H9 (cell line): Measurements from ENCODE around the gene HEYL. TPM values are rescaled to one million over a fixed set of nuclear protein-coding genes. Genes with fewer than 3 reads are reported as not detected.

ENCODE experiments used
- DNase-seq: peaks from one replicate; pipeline ENCODE4 v3.0.0-alpha.2; 2017
- H2AFZ ChIP-seq: one replicate; pipeline ENCODE4 v1.6.1; 2013; ENCODE audit warnings: mild to moderate bottlenecking, low read length, control low read depth, moderate library complexity
- H2AK5ac ChIP-seq: 2 replicates; pipeline ENCODE4 v1.6.1; 2013; ENCODE audit warnings: low read length, control low read depth, mixed read lengths; ENCODE audit not compliant: insufficient read length
- H2BK120ac ChIP-seq: one replicate; pipeline ENCODE4 v1.6.1; 2013; ENCODE audit warnings: low read depth, mild to moderate bottlenecking, low read length, control low read depth, inconsistent platforms; ENCODE audit not compliant: poor library complexity, severe bottlenecking
- H2BK12ac ChIP-seq: 2 replicates; pipeline ENCODE4 v1.6.1; 2013; ENCODE audit warnings: low read length, control low read depth, mixed read lengths, low read depth; ENCODE audit not compliant: insufficient read length
- H2BK15ac ChIP-seq: 2 replicates; pipeline ENCODE4 v1.6.1; 2013; ENCODE audit warnings: low read depth, low read length, control low read depth
- H2BK20ac ChIP-seq: one replicate; pipeline ENCODE4 v1.6.1; 2013; ENCODE audit warnings: low read depth, mild to moderate bottlenecking, low read length, control low read depth, inconsistent platforms; ENCODE audit not compliant: poor library complexity, severe bottlenecking
- H2BK5ac ChIP-seq: 2 replicates; pipeline ENCODE4 v1.6.1; 2013; ENCODE audit warnings: low read length, control low read depth, mixed read lengths; ENCODE audit not compliant: insufficient read length
- H3K14ac ChIP-seq: 2 replicates; pipeline ENCODE4 v1.6.1; 2013; ENCODE audit warnings: low read length, control low read depth; ENCODE audit not compliant: insufficient read depth
- H3K18ac ChIP-seq: 2 replicates; pipeline ENCODE4 v1.6.1; 2013; ENCODE audit warnings: low read depth, mild to moderate bottlenecking, mixed read lengths, low read length, control low read depth; ENCODE audit not compliant: insufficient read length
- H3K23ac ChIP-seq: 2 replicates; pipeline ENCODE4 v1.6.1; 2013; ENCODE audit warnings: low read length, control low read depth, mixed read lengths, low read depth; ENCODE audit not compliant: insufficient read length
- H3K23me2 ChIP-seq: 2 replicates; pipeline ENCODE4 v1.6.1; 2013; ENCODE audit warnings: low read depth, mild to moderate bottlenecking, mixed read lengths, low read length, control low read depth; ENCODE audit not compliant: insufficient read length, poor library complexity, severe bottlenecking
- H3K27ac ChIP-seq: 2 replicates; pipeline ENCODE4 v1.5.1; 2013; ENCODE audit warnings: low read length, control low read depth, mixed read lengths, low read depth; ENCODE audit not compliant: insufficient read length
- H3K27me3 ChIP-seq: 2 replicates; pipeline ENCODE4 v1.6.1; 2013; ENCODE audit warnings: low read length, control low read depth, inconsistent platforms; ENCODE audit not compliant: insufficient read depth
- H3K4ac ChIP-seq: 2 replicates; pipeline ENCODE4 v1.6.1; 2013; ENCODE audit warnings: low read depth, mild to moderate bottlenecking, control low read depth, inconsistent platforms, low read length, moderate library complexity
- H3K4me1 ChIP-seq: 2 replicates; pipeline ENCODE4 v1.6.1; 2013; ENCODE audit warnings: low read length, control low read depth, inconsistent platforms; ENCODE audit not compliant: insufficient read depth
- H3K4me2 ChIP-seq: 2 replicates; pipeline ENCODE4 v1.6.1; 2013; ENCODE audit warnings: low read length, control low read depth, mixed read lengths; ENCODE audit not compliant: insufficient read length, insufficient read depth
- H3K56ac ChIP-seq: 2 replicates; pipeline ENCODE4 v1.6.1; 2013; ENCODE audit warnings: low read depth, mild to moderate bottlenecking, mixed read lengths, low read length, control low read depth; ENCODE audit not compliant: insufficient read length
- H3K79me1 ChIP-seq: 2 replicates; pipeline ENCODE4 v1.6.1; 2013; ENCODE audit warnings: low read depth, mild to moderate bottlenecking, moderate library complexity, low read length, control low read depth, inconsistent platforms; ENCODE audit not compliant: insufficient read depth, poor library complexity, severe bottlenecking
- H3K79me2 ChIP-seq: 2 replicates; pipeline ENCODE4 v1.6.1; 2013; ENCODE audit warnings: low read length, control low read depth, inconsistent platforms; ENCODE audit not compliant: insufficient read depth
- H3K9ac ChIP-seq: 2 replicates; pipeline ENCODE4 v1.6.1; 2013; ENCODE audit warnings: low read length, control low read depth, mixed read lengths; ENCODE audit not compliant: insufficient read length; ENCODE audit errors: extremely low read depth
- H3K9me3 ChIP-seq: one replicate; pipeline ENCODE4 v1.6.1; 2013; ENCODE audit warnings: low read depth, low read length, inconsistent platforms; ENCODE audit not compliant: control insufficient read depth
- H3T11ph ChIP-seq: one replicate; pipeline ENCODE4 v1.6.1; 2013; ENCODE audit warnings: mild to moderate bottlenecking, low read length, control low read depth, inconsistent platforms
- H4K20me1 ChIP-seq: one replicate; pipeline ENCODE4 v1.6.1; 2013; ENCODE audit not compliant: control insufficient read depth, insufficient read length, insufficient read depth
- H4K5ac ChIP-seq: 2 replicates; pipeline ENCODE4 v1.6.1; 2013; ENCODE audit warnings: low read depth, mild to moderate bottlenecking, mixed read lengths, low read length, control low read depth; ENCODE audit not compliant: insufficient read length
- H4K8ac ChIP-seq: replicated peaks from 2 replicates; pipeline ENCODE4 v1.6.1; 2013; ENCODE audit warnings: low read length, control low read depth, mixed read lengths, low read depth; ENCODE audit not compliant: insufficient read length
- H4K91ac ChIP-seq: 2 replicates; pipeline ENCODE4 v1.6.1; 2013; ENCODE audit warnings: low read depth, mild to moderate bottlenecking, moderate library complexity, mixed read lengths, low read length, control low read depth; ENCODE audit not compliant: insufficient read length
- H3K27ac Mint-ChIP-seq, 3 experiments: 2 replicates in 2 of 3; 3 replicates in 1 of 3; pipeline ENCODE4 v1.8.0; 2020 to 2021; ENCODE audit warnings: mixed read lengths in 3 of 3, mild to moderate bottlenecking in 1 of 3, moderate library complexity in 1 of 3
- H3K27me3 Mint-ChIP-seq: 2 replicates; pipeline ENCODE4 v1.8.0; 2021; ENCODE audit warnings: low read depth, mild to moderate bottlenecking, moderate library complexity, mixed read lengths
- H3K36me3 Mint-ChIP-seq, 3 experiments: 2 replicates in 2 of 3; 3 replicates in 1 of 3; pipeline ENCODE4 v1.8.0; 2020 to 2021; ENCODE audit warnings: low read depth in 3 of 3, mixed read lengths in 3 of 3; ENCODE audit not compliant: insufficient read depth in 1 of 3
- H3K4me1 Mint-ChIP-seq, 2 experiments: 2 replicates each; pipeline ENCODE4 v1.8.0; 2020; ENCODE audit warnings: mixed read lengths in 2 of 2
- H3K4me3 Mint-ChIP-seq, 2 experiments: 2 replicates in 1 of 2; 3 replicates in 1 of 2; pipeline ENCODE4 v1.8.0; 2020 to 2021; ENCODE audit warnings: mild to moderate bottlenecking in 2 of 2, mixed read lengths in 2 of 2, moderate library complexity in 1 of 2
- H3K9me3 Mint-ChIP-seq, 2 experiments: 2 replicates in 1 of 2; 3 replicates in 1 of 2; pipeline ENCODE4 v1.8.0; 2020; ENCODE audit warnings: mild to moderate bottlenecking in 2 of 2, mixed read lengths in 2 of 2, moderate library complexity in 1 of 2
- CTCF ChIP-seq: fragments of 200-600 bp; sonication (generic); conservative IDR thresholded peaks from 3 replicates; pipeline ENCODE4 v1.8.0; 2021; ENCODE audit warnings: antibody characterized with exemption, mild to moderate bottlenecking
- WGBS: extraction: QIAGEN DNeasy Blood & Tissue Kit; methylation state at CpG from one replicate; pipeline ENCODE4 v1.1.7; 2013; ENCODE audit warnings: missing lambda C conversion rate, low lambda C conversion rate, mixed read lengths; ENCODE audit not compliant: insufficient read length; ENCODE audit errors: extremely low coverage; 5-methylcytosine and 5-hydroxymethylcytosine counted together
- total RNA-seq: library from RNA; stranded (reverse); gene quantifications from 2 replicates; pipeline ENCODE4 v1.2.1, GENCODE V29; 2021

The HEYL gene
- total RNA-seq, 1 experiment from 2014 or later, result 1.9 TPM

DNA sequence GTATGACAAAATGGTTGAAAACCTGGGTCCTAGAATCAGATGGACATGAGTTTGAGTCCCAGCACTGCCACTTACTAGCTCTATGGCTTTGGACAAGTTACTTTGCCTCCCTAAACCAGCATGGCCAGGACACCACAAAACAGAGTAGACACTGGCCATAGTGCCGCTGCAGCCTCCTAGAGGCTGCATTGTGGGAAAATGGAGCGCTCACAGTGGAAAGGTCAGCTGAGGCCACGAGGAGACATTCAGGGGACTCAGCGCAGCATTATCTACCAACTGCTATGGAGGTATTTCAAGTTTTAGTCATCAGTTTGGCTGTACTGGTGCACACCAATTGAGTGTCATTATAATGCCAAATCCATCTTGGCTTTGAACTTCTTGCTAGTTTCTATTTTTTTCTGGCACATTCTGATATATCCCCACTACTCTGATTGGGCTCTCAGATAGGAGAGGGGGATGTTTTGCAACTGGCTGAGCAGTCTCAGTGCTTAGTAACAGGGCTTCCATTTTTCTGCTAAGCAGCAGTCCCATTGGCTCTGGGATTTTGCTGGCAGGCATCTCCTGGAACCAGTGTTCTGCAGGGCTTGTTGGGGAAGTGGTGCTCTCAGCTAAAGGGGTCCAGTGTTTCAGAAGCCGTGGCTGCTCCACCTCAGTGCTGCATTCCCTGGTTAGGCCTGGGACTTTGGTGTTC, 16.3 kb upstream of the HEYL start:
- Histone ChIP-seq H3K23ac (no peak overlapping the region), H3K56ac (no peak overlapping the region), H3K23me2 (no peaks in the 10 kb centered on the region), H3K27ac (no peak overlapping the region), H2BK120ac (no peak overlapping the region), H3K18ac (no peak overlapping the region), H3K4me1 (no peaks in the 10 kb centered on the region), H4K91ac (no peak overlapping the region), H3K27me3 (no peaks in the 10 kb centered on the region; the same call in 1 of the 2 replicates), H2AFZ (no peak overlapping the region), H4K20me1 (no peaks in the 10 kb centered on the region), H2BK12ac (no peak overlapping the region), H3K14ac (no peak overlapping the region), H3K4me2 (no peak overlapping the region), H2BK15ac (no peak overlapping the region), H2BK5ac (no peak overlapping the region), H3K9me3 (no peaks in the 10 kb centered on the region), H2BK20ac (no peak overlapping the region), H3K79me1 (no peaks in the 10 kb centered on the region), H3T11ph (no peak overlapping the region), H3K9ac (no peak overlapping the region), H2AK5ac (no peak overlapping the region), H3K4ac (no peak overlapping the region), H4K8ac (no peak overlapping the region), H3K79me2 (no peaks in the 10 kb centered on the region), H4K5ac (no peak overlapping the region)
- H3K36me3 Mint-ChIP-seq, result no peaks in the 10 kb centered on the region
- peaks cover 3 to 6% of the 10 kb centered on the region in 2 experiments for H3K4me1 Mint-ChIP-seq
- H3K27ac Mint-ChIP-seq, result no peak overlapping the region
- H3K4me3 Mint-ChIP-seq, result no peak overlapping the region
- TF ChIP-seq CTCF, result no peak
- no CpG with 5 or more reads among the region's 5 CpGs for WGBS
- DNase-seq, result no peak
- no peaks in the 10 kb centered on the region for H3K9me3 Mint-ChIP-seq
- peaks cover 91% of the 10 kb centered on the region for H3K27me3 Mint-ChIP-seq
